Mesendoderm (in vitro differentiated cells): ENCODE results near the gene RAPGEF3.

Experiments used
- DNase-seq: peaks from one replicate; pipeline ENCODE4 v3.0.0; 2013
- H2AK5ac ChIP-seq: 2 replicates; pipeline ENCODE4 v1.6.1; 2013; ENCODE audit warnings: low read length, inconsistent platforms
- H2BK120ac ChIP-seq: 2 replicates; pipeline ENCODE4 v1.6.1; 2013; ENCODE audit warnings: low read depth, mild to moderate bottlenecking, low read length, moderate library complexity, mixed read lengths
- H2BK15ac ChIP-seq: replicated peaks from 2 replicates; pipeline ENCODE4 v1.6.1; 2013; ENCODE audit warnings: low read depth, mild to moderate bottlenecking, moderate library complexity
- H2BK5ac ChIP-seq: 2 replicates; pipeline ENCODE4 v1.6.1; 2013; ENCODE audit warnings: low read length, inconsistent platforms
- H3K18ac ChIP-seq: 2 replicates; pipeline ENCODE4 v1.6.1; 2013; ENCODE audit warnings: mild to moderate bottlenecking, low read length, mixed read lengths
- H3K23ac ChIP-seq: one replicate; pipeline ENCODE4 v1.6.1; 2013; ENCODE audit warnings: low read length
- H3K27ac ChIP-seq: 2 replicates; pipeline ENCODE4 v1.5.1; 2013; ENCODE audit warnings: low read depth, mild to moderate bottlenecking, inconsistent platforms, low read length, moderate library complexity
- H3K27me3 ChIP-seq: 2 replicates; pipeline ENCODE4 v1.6.1; 2013; ENCODE audit warnings: low read length, control low read depth, mild to moderate bottlenecking, inconsistent platforms; ENCODE audit not compliant: insufficient read depth, poor library complexity
- H3K36me3 ChIP-seq: 2 replicates; pipeline ENCODE4 v1.6.1; 2013; ENCODE audit warnings: low read length, inconsistent platforms; ENCODE audit not compliant: control insufficient read depth, insufficient read depth
- H3K4ac ChIP-seq: one replicate; pipeline ENCODE4 v1.6.1; 2013; ENCODE audit warnings: low read depth, mild to moderate bottlenecking, low read length, moderate library complexity
- H3K4me1 ChIP-seq: 2 replicates; pipeline ENCODE4 v1.6.1; 2013; ENCODE audit warnings: low read depth, low read length, inconsistent platforms; ENCODE audit not compliant: control insufficient read depth
- H3K4me2 ChIP-seq: 2 replicates; pipeline ENCODE4 v1.6.1; 2013; ENCODE audit warnings: low read length
- H3K4me3 ChIP-seq: 2 replicates; pipeline ENCODE4 v1.5.1; 2013; ENCODE audit warnings: mild to moderate bottlenecking, low read length
- H3K56ac ChIP-seq: one replicate; pipeline ENCODE4 v1.6.1; 2013; ENCODE audit warnings: low read length
- H3K79me1 ChIP-seq: 2 replicates; pipeline ENCODE4 v1.6.1; 2013; ENCODE audit warnings: low read length, inconsistent platforms
- H3K79me2 ChIP-seq: 2 replicates; pipeline ENCODE4 v1.6.1; 2013; ENCODE audit warnings: mild to moderate bottlenecking, low read length; ENCODE audit not compliant: control insufficient read depth, insufficient read depth
- H3K9ac ChIP-seq: 2 replicates; pipeline ENCODE4 v1.6.1; 2013; ENCODE audit warnings: low read length, inconsistent platforms
- H4K5ac ChIP-seq: one replicate; pipeline ENCODE4 v1.6.1; 2013; ENCODE audit warnings: low read length
- H4K8ac ChIP-seq: one replicate; pipeline ENCODE4 v1.6.1; 2013; ENCODE audit warnings: low read depth, mild to moderate bottlenecking, control low read depth, low read length, moderate library complexity
- WGBS: extraction: QIAGEN DNeasy Blood & Tissue Kit; methylation state at CpG from one replicate; pipeline ENCODE4 v1.1.7; 2013; ENCODE audit warnings: low lambda C conversion rate, missing lambda C conversion rate; ENCODE audit not compliant: insufficient coverage; ENCODE audit errors: extremely low coverage; 5-methylcytosine and 5-hydroxymethylcytosine counted together

RAPGEF3 gene

GRCh38 chr12:47750916-47751470 is 7.7 kb downstream of the RAPGEF3 start:
- H2BK15ac ChIP-seq, result no peak overlapping the region
- peaks cover 2% of the 10 kb centered on the region for H3K79me2 ChIP-seq
- no peak overlapping the region for H4K5ac ChIP-seq
- no peak overlapping the region for H2AK5ac ChIP-seq
- H4K8ac ChIP-seq, result no peak overlapping the region
- WGBS, result no CpG with 5 or more reads among the region's 19 CpGs
- no peak overlapping the region for H3K18ac ChIP-seq
- H3K79me1 ChIP-seq, result peaks cover 12% of the 10 kb centered on the region
- no peaks in the 10 kb centered on the region for H3K27me3 ChIP-seq
- H3K56ac ChIP-seq, result no peak overlapping the region
- H3K4me3 ChIP-seq, result no peak overlapping the region
- H3K27ac ChIP-seq, result no peak overlapping the region
- DNase-seq, result no peak
- no peak overlapping the region for H3K9ac ChIP-seq
- H2BK120ac ChIP-seq, result no peak overlapping the region
- H3K4me2 ChIP-seq, result no peak overlapping the region
- H3K23ac ChIP-seq, result no peak overlapping the region
- no peak overlapping the region for H3K4ac ChIP-seq
- peaks cover 33% of the 10 kb centered on the region for H3K4me1 ChIP-seq
- H3K36me3 ChIP-seq, result no peaks in the 10 kb centered on the region
- H2BK5ac ChIP-seq, result no peak overlapping the region

GRCh38 chr12:47750229-47750798 is 8.4 kb downstream of the RAPGEF3 start:
- Histone ChIP-seq H3K79me1 (peaks cover 12% of the 10 kb centered on the region), H3K18ac (no peak overlapping the region), H2BK15ac (no peak overlapping the region), H3K9ac (no peak overlapping the region), H3K4me3 (no peak overlapping the region), H2BK5ac (no peak overlapping the region), H3K56ac (no peak overlapping the region), H2BK120ac (no peak overlapping the region), H3K4me2 (no peak overlapping the region), H4K5ac (no peak overlapping the region), H3K27me3 (no peaks in the 10 kb centered on the region), H2AK5ac (no peak overlapping the region), H3K4ac (no peak overlapping the region), H3K27ac (no peak overlapping the region), H3K23ac (no peak overlapping the region), H3K79me2 (peaks cover 2% of the 10 kb centered on the region), H3K36me3 (no peaks in the 10 kb centered on the region), H4K8ac (no peak overlapping the region), H3K4me1 (peaks cover 26% of the 10 kb centered on the region)
- DNase-seq, result no peak
- WGBS, result no CpG with 5 or more reads among the region's 10 CpGs

GRCh38 chr12:47748899-47749298 is 9.8 kb downstream of the RAPGEF3 start:
- H3K79me2 ChIP-seq, result no peaks in the 10 kb centered on the region

GRCh38 chr12:47748507-47748828 is 10.2 kb downstream of the RAPGEF3 start:
- Histone ChIP-seq H3K4me1 (peaks cover 10% of the 10 kb centered on the region), H3K4ac (no peak overlapping the region), H3K4me3 (no peak overlapping the region), H2BK15ac (no peak overlapping the region), H3K27ac (no peak overlapping the region), H4K5ac (no peak overlapping the region), H3K27me3 (no peaks in the 10 kb centered on the region), H2BK5ac (no peak overlapping the region), H2AK5ac (no peak overlapping the region), H3K56ac (no peak overlapping the region), H2BK120ac (no peak overlapping the region), H3K9ac (no peak overlapping the region), H4K8ac (no peak overlapping the region), H3K4me2 (no peak overlapping the region), H3K79me2 (no peaks in the 10 kb centered on the region), H3K79me1 (peaks cover 7% of the 10 kb centered on the region), H3K23ac (no peak overlapping the region), H3K18ac (no peak overlapping the region), H3K36me3 (no peaks in the 10 kb centered on the region)
- no CpG with 5 or more reads among the region's 1 CpG for WGBS
- no peak for DNase-seq

More at GRCh38 chr12:47748899-47749298, 9.8 kb downstream of the RAPGEF3 start:
- H3K9ac ChIP-seq, result no peak overlapping the region
- peaks cover 7% of the 10 kb centered on the region for H3K79me1 ChIP-seq
- H4K5ac ChIP-seq, result no peak overlapping the region
- no peak overlapping the region for H2BK120ac ChIP-seq
- H3K18ac ChIP-seq, result no peak overlapping the region
- no peak for DNase-seq
- H2BK5ac ChIP-seq, result no peak overlapping the region
- H3K56ac ChIP-seq, result no peak overlapping the region
- H2AK5ac ChIP-seq, result no peak overlapping the region
- H2BK15ac ChIP-seq, result no peak overlapping the region
- no CpG with 5 or more reads among the region's 3 CpGs for WGBS
- H3K23ac ChIP-seq, result no peak overlapping the region
- H3K27ac ChIP-seq, result no peak overlapping the region
- H4K8ac ChIP-seq, result no peak overlapping the region
- H3K4me3 ChIP-seq, result no peak overlapping the region
- peaks cover 15% of the 10 kb centered on the region for H3K4me1 ChIP-seq
- no peak overlapping the region for H3K4ac ChIP-seq
- no peaks in the 10 kb centered on the region for H3K36me3 ChIP-seq
- no peaks in the 10 kb centered on the region for H3K27me3 ChIP-seq
- no peak overlapping the region for H3K4me2 ChIP-seq

GRCh38 chr12:47747596-47748506 is 10.8 kb downstream of the RAPGEF3 start:
- WGBS, result no CpG with 5 or more reads among the region's 14 CpGs
- no peak overlapping the region for H3K27ac ChIP-seq
- no peak overlapping the region for H3K4me2 ChIP-seq
- H4K8ac ChIP-seq, result no peak overlapping the region
- H2AK5ac ChIP-seq, result no peak overlapping the region
- H3K4me3 ChIP-seq, result no peak overlapping the region
- H3K79me1 ChIP-seq, result peaks cover 5% of the 10 kb centered on the region
- no peak overlapping the region for H3K9ac ChIP-seq
- no peak overlapping the region for H2BK120ac ChIP-seq
- no peak overlapping the region for H3K18ac ChIP-seq
- no peaks in the 10 kb centered on the region for H3K36me3 ChIP-seq
- peaks cover 5% of the 10 kb centered on the region for H3K4me1 ChIP-seq
- no peak overlapping the region for H2BK5ac ChIP-seq
- no peaks in the 10 kb centered on the region for H3K27me3 ChIP-seq
- no peak overlapping the region for H2BK15ac ChIP-seq
- DNase-seq, result no peak
- no peak overlapping the region for H3K23ac ChIP-seq
- no peak overlapping the region for H3K4ac ChIP-seq
- no peaks in the 10 kb centered on the region for H3K79me2 ChIP-seq
- no peak overlapping the region for H4K5ac ChIP-seq
- H3K56ac ChIP-seq, result no peak overlapping the region
